Gastroesophageal sphincter (tissue), 3 donors: ENCODE data around the gene LRRC58.

Experiments
- CTCF ChIP-seq, 4 experiments: fragments of 200-600 bp in 2 of 4; fragments of 450-650 bp in 2 of 4; sonication (generic) in 1 of 4; IDR thresholded peaks; one replicate each; pipeline ENCODE4 v1.5.1; 2017 to 2019; ENCODE audit warnings: antibody characterized with exemption in 4 of 4, mild to moderate bottlenecking in 2 of 4, moderate library complexity in 2 of 4
- POLR2A ChIP-seq, 2 donors: fragments of 450-650 bp; IDR thresholded peaks; one replicate each; pipeline ENCODE4 v1.6.1; 2017; ENCODE audit warnings: antibody characterized with exemption in 2 of 2, mild to moderate bottlenecking in 2 of 2, moderate library complexity in 1 of 2
- POLR2AphosphoS5 ChIP-seq: sonication (generic); formaldehyde crosslinking; IDR thresholded peaks from one replicate; pipeline ENCODE4 v1.6.1; 2017; ENCODE audit warnings: antibody characterized with exemption

- TF ChIP-seq CTCF (IDR thresholded peaks at IDR 0.05) (no peak), POLR2A (IDR thresholded peaks at IDR 0.05) (no peak), POLR2AphosphoS5 (no peak)
These were observed 14.9 kb upstream of the LRRC58 start for GRCh38 chr3:120364101-120364500.
